ENCODE data around the gene CERS6.

GRCh38 chr2:168501466-168502065 is 45.5 kb downstream of the CERS6 start:
- no peak for TF ChIP-seq CTCF (IDR thresholded peaks at IDR 0.05)
- no peak for TF ChIP-seq REST (IDR thresholded peaks at IDR 0.05; ENCODE audit: insufficient read depth in 1 of 2, low read depth in 2 of 2, low read length in 1 of 2)
- TF ChIP-seq TCF7L2 (IDR thresholded peaks at IDR 0.05; ENCODE audit: low read depth, low read length): no peak
